ENCODE data around the gene SLC16A5. TPM values are rescaled to one million over a fixed set of nuclear protein-coding genes. Genes with fewer than 3 reads are reported as not detected.
A peak's percentile ranks its signal among the peaks of the same experiment; 100 is the strongest.

The SLC16A5 gene
- total and polyA plus RNA-seq, 2 donors (not counting 1 experiment from before 2014, with no cell fraction given): 9.3 to 14.5 TPM

DNA sequence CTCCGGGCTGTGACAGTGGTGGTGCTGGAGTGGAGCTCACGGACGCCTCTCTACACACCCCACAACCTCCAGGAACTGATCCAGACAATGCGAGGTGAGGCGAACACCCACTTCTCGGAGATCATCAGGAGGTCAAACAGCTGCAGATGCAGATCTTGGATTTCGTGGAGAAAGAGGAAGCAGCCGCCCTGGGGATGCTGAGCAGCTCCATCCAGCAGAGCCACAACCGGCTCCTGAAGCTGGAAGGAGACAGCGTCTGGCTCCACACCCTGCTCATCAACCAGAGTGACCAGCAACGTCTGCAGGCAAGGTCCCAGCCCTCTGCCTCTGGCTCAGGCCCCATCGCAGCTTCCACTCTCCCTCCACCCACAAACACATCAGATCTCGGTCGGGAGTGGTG, 13.2 kb upstream of the SLC16A5 start:
- H3K4me2 ChIP-seq (replicated peaks; ENCODE audit: low read depth, low read length, poor library complexity, severe bottlenecking): no peak overlapping the region
- H4K20me1 ChIP-seq (ENCODE audit: control insufficient read depth, insufficient read depth, low read length, poor library complexity, severe bottlenecking): no peaks in the 10 kb centered on the region
- WGBS (ENCODE audit: insufficient coverage): 94% methylated on average over 13 of the region's 14 CpGs
- TF ChIP-seq, protein P1, sequence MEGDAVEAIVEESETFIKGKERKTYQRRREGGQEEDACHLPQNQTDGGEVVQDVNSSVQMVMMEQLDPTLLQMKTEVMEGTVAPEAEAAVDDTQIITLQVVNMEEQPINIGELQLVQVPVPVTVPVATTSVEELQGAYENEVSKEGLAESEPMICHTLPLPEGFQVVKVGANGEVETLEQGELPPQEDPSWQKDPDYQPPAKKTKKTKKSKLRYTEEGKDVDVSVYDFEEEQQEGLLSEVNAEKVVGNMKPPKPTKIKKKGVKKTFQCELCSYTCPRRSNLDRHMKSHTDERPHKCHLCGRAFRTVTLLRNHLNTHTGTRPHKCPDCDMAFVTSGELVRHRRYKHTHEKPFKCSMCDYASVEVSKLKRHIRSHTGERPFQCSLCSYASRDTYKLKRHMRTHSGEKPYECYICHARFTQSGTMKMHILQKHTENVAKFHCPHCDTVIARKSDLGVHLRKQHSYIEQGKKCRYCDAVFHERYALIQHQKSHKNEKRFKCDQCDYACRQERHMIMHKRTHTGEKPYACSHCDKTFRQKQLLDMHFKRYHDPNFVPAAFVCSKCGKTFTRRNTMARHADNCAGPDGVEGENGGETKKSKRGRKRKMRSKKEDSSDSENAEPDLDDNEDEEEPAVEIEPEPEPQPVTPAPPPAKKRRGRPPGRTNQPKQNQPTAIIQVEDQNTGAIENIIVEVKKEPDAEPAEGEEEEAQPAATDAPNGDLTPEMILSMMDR (IDR thresholded peaks at IDR 0.05): no peak
- no peak for TF ChIP-seq EZH2 (IDR thresholded peaks at IDR 0.05; ENCODE audit: borderline replicate concordance, insufficient read depth, low read depth, low read length, poor library complexity, severe bottlenecking)
- H3K79me2 ChIP-seq (ENCODE audit: control insufficient read depth, insufficient read depth, low read length): no peaks in the 10 kb centered on the region
- H3K9me3 ChIP-seq (ENCODE audit: control extremely low read depth in 1 of 3, control insufficient read depth in 2 of 3, insufficient read depth in 1 of 3, low read length in 2 of 3): no peaks in the 10 kb centered on the region
- ATAC-seq (ENCODE audit: low read depth) (no peak), DNase-seq (no peak)
- no peaks in the 10 kb centered on the region for H3K27me3 ChIP-seq (replicated peaks in 1 of 4; ENCODE audit: control extremely low read depth in 1 of 4, control insufficient read depth in 3 of 4, insufficient read depth in 4 of 4, low read length in 3 of 4)
- no peak overlapping the region for H3K27ac ChIP-seq (ENCODE audit: low read length in 2 of 2)
- H3K4me1 ChIP-seq (ENCODE audit: control insufficient read depth in 2 of 2, insufficient read depth in 2 of 2, low read length in 2 of 2): peaks cover 21 to 27% of the 10 kb centered on the region in 2 donors
- Mint-ChIP-seq H3K27me3 (no peaks in the 10 kb centered on the region), H3K9me3 (ENCODE audit: insufficient read depth) (no peaks in the 10 kb centered on the region), H3K4me3 (no peak overlapping the region), H3K4me1 (peaks cover 22% of the 10 kb centered on the region), H3K27ac (no peak overlapping the region)
- ChIA-PET CTCF (interaction anchor here (1.2 to 1.3 kb wide), 2 partner anchors 39 to 127 kb away, joined by 3 to 4 read pairs; no protein-coding TSS in a partner anchor), POLR2A (no interaction called here)
- no peaks in the 10 kb centered on the region for H3K36me3 ChIP-seq (replicated peaks in 1 of 2; ENCODE audit: control extremely low read depth in 1 of 2, control insufficient read depth in 1 of 2, extremely low read depth in 1 of 2, insufficient read depth in 2 of 2, low read length in 1 of 2)
- H2AFZ ChIP-seq (ENCODE audit: insufficient read depth, low read depth, low read length, poor library complexity, severe bottlenecking): no peak overlapping the region
- H3K4me3 ChIP-seq (ENCODE audit: control extremely low read depth in 1 of 5, extremely low read depth in 1 of 5, insufficient read depth in 1 of 5, low read depth in 2 of 5, low read length in 4 of 5): no peak overlapping the region
- H3K9ac ChIP-seq (ENCODE audit: low read length): no peak overlapping the region
- intact Hi-C loops (cut with micrococcal nuclease): no loop called here

DNA sequence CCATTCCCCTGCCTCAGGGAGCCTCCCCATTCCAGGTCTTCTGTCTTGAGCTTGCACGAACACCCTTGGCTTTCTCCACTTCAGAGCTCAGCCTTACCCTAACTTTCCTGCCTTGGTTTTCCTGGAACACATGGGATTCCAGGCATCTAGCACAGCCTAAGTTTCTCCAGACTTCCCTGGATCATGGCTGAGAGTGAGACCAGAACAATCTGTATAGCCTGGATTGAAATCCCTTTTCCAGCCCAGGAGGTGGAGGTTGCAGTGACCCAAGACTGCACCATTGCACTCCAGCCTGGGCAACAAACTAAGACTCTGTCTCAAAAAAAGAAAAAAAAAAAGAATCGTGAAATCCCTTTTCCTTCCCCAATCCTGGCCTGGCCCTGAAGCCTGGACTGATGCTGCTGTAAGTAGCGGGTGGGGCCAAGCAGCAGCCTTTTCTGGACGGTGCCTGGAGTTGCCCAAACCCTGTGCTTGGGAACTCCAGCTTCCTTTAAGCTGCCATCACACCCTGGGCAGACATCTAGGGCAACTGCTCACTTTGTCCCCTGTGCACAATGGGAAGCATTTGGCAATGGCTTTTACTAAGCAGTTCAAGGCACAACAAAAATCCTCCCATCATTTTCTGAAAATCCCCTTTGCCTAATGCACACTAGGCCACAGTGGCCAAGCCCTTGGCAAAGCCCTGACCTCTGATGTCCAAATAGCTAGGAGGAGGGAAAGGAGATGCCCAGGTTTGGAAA, 12.0 kb upstream of the SLC16A5 start:
- CTCF ChIA-PET: interaction anchor here (0.7 to 2.1 kb wide), 4 partner anchors 34 to 63 kb away, joined by 3 to 6 read pairs (median 4); partner anchors contain the start of genes ARMC7 and MRPL58
- intact Hi-C loops (cut with micrococcal nuclease): no loop called here
- Histone ChIP-seq H4K20me1 (ENCODE audit: control insufficient read depth, insufficient read depth, low read length, poor library complexity, severe bottlenecking) (no peaks in the 10 kb centered on the region), H3K4me2 (replicated peaks; ENCODE audit: low read depth, low read length, poor library complexity, severe bottlenecking) (no peak overlapping the region), H3K9me3 (ENCODE audit: control extremely low read depth in 1 of 3, control insufficient read depth in 2 of 3, insufficient read depth in 1 of 3, low read length in 2 of 3) (no peaks in the 10 kb centered on the region), H3K4me1 (ENCODE audit: control insufficient read depth in 2 of 2, insufficient read depth in 2 of 2, low read length in 2 of 2) (peaks cover 21 to 34% of the 10 kb centered on the region in 2 donors), H3K27ac (ENCODE audit: low read length in 2 of 2) (no peak overlapping the region), H3K36me3 (replicated peaks in 1 of 2; ENCODE audit: control extremely low read depth in 1 of 2, control insufficient read depth in 1 of 2, extremely low read depth in 1 of 2, insufficient read depth in 2 of 2, low read length in 1 of 2) (no peaks in the 10 kb centered on the region), H3K27me3 (replicated peaks in 1 of 4; ENCODE audit: control extremely low read depth in 1 of 4, control insufficient read depth in 3 of 4, insufficient read depth in 4 of 4, low read length in 3 of 4) (no peaks in the 10 kb centered on the region), H3K4me3 (ENCODE audit: control extremely low read depth in 1 of 5, extremely low read depth in 1 of 5, insufficient read depth in 1 of 5, low read depth in 2 of 5, low read length in 4 of 5) (no peak overlapping the region), H2AFZ (ENCODE audit: insufficient read depth, low read depth, low read length, poor library complexity, severe bottlenecking) (no peak overlapping the region), H3K79me2 (ENCODE audit: control insufficient read depth, insufficient read depth, low read length) (no peaks in the 10 kb centered on the region), H3K9ac (ENCODE audit: low read length) (no peak overlapping the region)
- 89% methylated on average over 3 of the region's 4 CpGs for WGBS (ENCODE audit: insufficient coverage)
- Mint-ChIP-seq H3K4me1 (peaks cover 27% of the 10 kb centered on the region), H3K9me3 (ENCODE audit: insufficient read depth) (no peaks in the 10 kb centered on the region), H3K27ac (no peak overlapping the region), H3K27me3 (no peaks in the 10 kb centered on the region), H3K4me3 (peak overlapping the region; percentile 10)
- TF ChIP-seq, protein P1 (IDR thresholded peaks at IDR 0.05): no peak
- no peak for TF ChIP-seq EZH2 (IDR thresholded peaks at IDR 0.05; ENCODE audit: borderline replicate concordance, insufficient read depth, low read depth, low read length, poor library complexity, severe bottlenecking)
- POLR2A ChIA-PET: interaction anchor here (0.6 to 1.5 kb wide), 2 partner anchors 21 to 34 kb away, joined by 3 to 5 read pairs; no protein-coding TSS in a partner anchor
- no peak for DNase-seq
- no peak for ATAC-seq (ENCODE audit: low read depth)
